Breast epithelium (tissue), 4 donors: Measurements from ENCODE around the gene SLC1A3. TPM values are rescaled to one million over a fixed set of nuclear protein-coding genes. Genes with fewer than 3 reads are reported as not detected.
A peak's percentile ranks its signal among the peaks of the same experiment; 100 is the strongest.

Experiments used
- DNase-seq, 2 donors: peaks; one replicate each; pipeline ENCODE4 v3.0.0-alpha.2; 2019; ENCODE audit warnings: low spot score in 2 of 2
- H3K27ac ChIP-seq, 2 donors: fragments of 200-600 bp; sonication (generic) in 1 of 2; one replicate each; pipeline ENCODE4 v1.5.1; 2016 to 2019; ENCODE audit warnings: mild to moderate bottlenecking in 1 of 2
- H3K27me3 ChIP-seq, 2 donors: fragments of 200-600 bp; sonication (generic) in 1 of 2; one replicate each; pipeline versions ENCODE4 v1.5.1 to v1.6.0; 2017 to 2019; ENCODE audit warnings: control low read depth in 1 of 2, mild to moderate bottlenecking in 1 of 2
- H3K36me3 ChIP-seq: fragments of 200-600 bp; one replicate; pipeline ENCODE4 v1.5.1; 2019
- H3K4me1 ChIP-seq, 2 donors: fragments of 200-600 bp; sonication (generic); one replicate each; pipeline ENCODE4 v1.5.1; 2016 to 2019; ENCODE audit warnings: control low read depth in 1 of 2
- H3K4me3 ChIP-seq, 3 donors: fragments of 200-600 bp; sonication (generic); 1 replicate in 2 of 3; 2 replicates in 1 of 3; pipeline ENCODE4 v1.5.1; 2016 to 2019; ENCODE audit warnings: mild to moderate bottlenecking in 3 of 3, moderate library complexity in 2 of 3
- H3K9me3 ChIP-seq, 2 donors: fragments of 200-600 bp; sonication (generic) in 1 of 2; one replicate each; pipeline ENCODE4 v1.5.1; 2016 to 2019; ENCODE audit warnings: control low read depth in 1 of 2
- POLR2A ChIP-seq: fragments of 450-650 bp; IDR thresholded peaks from one replicate; pipeline ENCODE4 v1.6.1; 2016; ENCODE audit warnings: antibody characterized with exemption, mild to moderate bottlenecking, moderate library complexity
- POLR2AphosphoS5 ChIP-seq, 3 donors: sonication (generic); formaldehyde crosslinking; IDR thresholded peaks; one replicate each; pipeline ENCODE4 v1.6.1; 2017; ENCODE audit warnings: antibody characterized with exemption in 3 of 3
- intact Hi-C: fragments of 100-400 bp; cut with DNase I; formaldehyde crosslinking; loops from one replicate; pipeline ENCODE4 v1.15.1; 2023; ENCODE audit warnings: low total_unique reads
- total RNA-seq, 3 donors: library from RNA; depleted of rRNA; stranded (reverse); fragments of >200 nt; gene quantifications; one replicate each; pipeline ENCODE4 v1.1.0, GENCODE V29; 2016
- TF ChIP-seq, protein P1 (sequence below), 3 donors: fragments of 450-650 bp; IDR thresholded peaks; one replicate each; pipeline ENCODE4 v1.5.1; 2016 to 2017; ENCODE audit warnings: antibody characterized with exemption in 3 of 3, mild to moderate bottlenecking in 3 of 3, moderate library complexity in 3 of 3

Gene SLC1A3
- total RNA-seq, result 100 to 1,000 TPM in 1 of 3 donors, 10 to 100 TPM in 2; 29.8 to 122 (median 87.5) TPM

DNA sequence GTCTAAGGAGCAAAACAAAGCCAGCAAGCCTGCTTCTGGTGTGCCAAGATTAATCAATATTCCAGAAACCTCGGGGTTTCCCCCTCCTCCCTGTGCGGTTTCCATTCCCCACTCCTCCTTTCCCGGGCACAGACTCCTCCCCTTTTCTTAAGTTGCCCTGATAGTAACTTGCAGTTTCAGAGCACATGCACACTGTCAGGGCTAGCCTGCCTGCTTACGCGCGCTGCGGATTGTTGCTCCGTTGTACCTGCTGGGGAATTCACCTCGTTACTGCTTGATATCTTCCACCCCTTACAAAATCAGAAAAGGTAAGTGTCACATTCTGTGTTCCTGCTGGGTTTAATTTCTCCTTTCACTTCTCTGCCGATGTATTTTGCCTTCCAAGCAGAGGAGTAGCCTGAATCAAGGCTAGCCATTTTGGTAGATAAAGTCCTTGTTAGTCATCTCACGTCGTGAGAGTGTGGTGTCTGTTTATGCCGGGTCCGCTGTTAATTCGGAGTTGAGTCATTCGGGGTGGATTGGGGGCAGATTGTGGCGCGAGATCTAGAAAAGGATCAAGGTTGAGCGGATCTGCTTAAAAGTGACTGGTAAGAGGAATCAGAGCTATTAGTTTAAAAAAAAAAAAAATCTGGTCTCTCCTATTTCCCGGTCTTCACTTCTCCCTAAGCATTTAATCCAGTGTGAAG is at the start of gene SLC1A3:
Gene SLC1A3, plus strand, starts transcription at position 179 of the 686 bp plus-strand sequence. CDS start 1,818 bp downstream, outside the sequence.
- H3K27ac ChIP-seq, result peak within 1 kb of the TSS; percentile 6 to 71
- H3K4me1 ChIP-seq, result peaks cover 0 to 4% of the 10 kb centered on the region in 2 donors
- H3K27me3 ChIP-seq, result no peaks in the 10 kb centered on the region
- peak within 1 kb of the TSS; percentile 54 to 78 (median 54) for H3K4me3 ChIP-seq
- intact Hi-C loops, result loop anchor here (10.0 kb wide), 1 partner anchor 242 kb away; no protein-coding TSS in a partner anchor
- TF ChIP-seq POLR2AphosphoS5 (IDR thresholded peaks at IDR 0.05) (no peak), POLR2A (peak; percentile 41)
- TF ChIP-seq, protein P1, sequence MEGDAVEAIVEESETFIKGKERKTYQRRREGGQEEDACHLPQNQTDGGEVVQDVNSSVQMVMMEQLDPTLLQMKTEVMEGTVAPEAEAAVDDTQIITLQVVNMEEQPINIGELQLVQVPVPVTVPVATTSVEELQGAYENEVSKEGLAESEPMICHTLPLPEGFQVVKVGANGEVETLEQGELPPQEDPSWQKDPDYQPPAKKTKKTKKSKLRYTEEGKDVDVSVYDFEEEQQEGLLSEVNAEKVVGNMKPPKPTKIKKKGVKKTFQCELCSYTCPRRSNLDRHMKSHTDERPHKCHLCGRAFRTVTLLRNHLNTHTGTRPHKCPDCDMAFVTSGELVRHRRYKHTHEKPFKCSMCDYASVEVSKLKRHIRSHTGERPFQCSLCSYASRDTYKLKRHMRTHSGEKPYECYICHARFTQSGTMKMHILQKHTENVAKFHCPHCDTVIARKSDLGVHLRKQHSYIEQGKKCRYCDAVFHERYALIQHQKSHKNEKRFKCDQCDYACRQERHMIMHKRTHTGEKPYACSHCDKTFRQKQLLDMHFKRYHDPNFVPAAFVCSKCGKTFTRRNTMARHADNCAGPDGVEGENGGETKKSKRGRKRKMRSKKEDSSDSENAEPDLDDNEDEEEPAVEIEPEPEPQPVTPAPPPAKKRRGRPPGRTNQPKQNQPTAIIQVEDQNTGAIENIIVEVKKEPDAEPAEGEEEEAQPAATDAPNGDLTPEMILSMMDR (IDR thresholded peaks at IDR 0.05), result no peak
- DNase-seq, result peak in 1 of 2 donors; percentile 27
- no peaks in the 10 kb centered on the region for H3K36me3 ChIP-seq
- no peaks in the 10 kb centered on the region for H3K9me3 ChIP-seq

DNA sequence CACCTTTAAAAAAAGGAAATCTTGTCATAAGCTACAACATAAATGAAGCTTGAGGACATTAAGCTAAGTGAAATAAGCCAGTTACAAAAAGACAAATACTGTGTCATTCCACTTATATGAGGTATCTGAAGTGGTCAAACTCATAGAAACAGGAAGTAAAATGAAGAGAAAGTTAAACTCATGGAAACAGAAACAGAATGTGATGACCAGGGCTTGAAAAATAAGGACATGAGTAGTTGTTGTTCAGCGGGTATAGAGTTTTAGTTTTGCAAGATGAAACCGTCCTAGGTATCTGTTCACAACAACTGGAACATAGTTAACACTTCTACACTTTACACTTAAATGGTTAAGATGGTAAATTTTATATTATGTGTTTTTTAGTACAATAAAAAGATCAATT is 47.8 kb upstream of the SLC1A3 start:
- Histone ChIP-seq H3K4me3 (no peak overlapping the region), H3K9me3 (no peaks in the 10 kb centered on the region), H3K36me3 (no peaks in the 10 kb centered on the region), H3K27me3 (no peaks in the 10 kb centered on the region), H3K4me1 (no peaks in the 10 kb centered on the region), H3K27ac (no peak overlapping the region)
- TF ChIP-seq, protein P1 (IDR thresholded peaks at IDR 0.05), result no peak
- TF ChIP-seq POLR2AphosphoS5 (IDR thresholded peaks at IDR 0.05) (no peak), POLR2A (no peak)
- intact Hi-C loops, result no loop called here
- DNase-seq, result no peak

DNA sequence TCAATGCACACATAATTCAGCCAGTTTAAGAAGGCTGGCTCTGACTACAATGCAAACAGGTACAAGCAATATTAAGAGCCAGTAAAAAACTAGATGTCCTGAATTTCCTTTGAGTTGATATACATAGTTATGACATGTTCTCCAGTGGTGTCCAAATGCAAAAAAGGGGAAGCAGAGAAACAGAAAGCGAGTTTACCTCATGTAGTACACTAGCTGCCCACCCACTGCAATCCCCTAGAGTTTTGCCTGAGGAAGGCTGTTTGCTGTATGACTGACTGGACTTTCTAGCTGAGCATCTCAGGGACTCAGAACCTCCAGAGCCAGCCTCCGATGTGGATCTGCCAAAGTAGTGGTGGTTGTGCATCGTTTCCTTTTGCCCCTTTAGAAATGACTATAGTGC is 44.8 kb upstream of the SLC1A3 start:
- Histone ChIP-seq H3K9me3 (no peaks in the 10 kb centered on the region), H3K27ac (no peak overlapping the region), H3K4me1 (no peaks in the 10 kb centered on the region), H3K36me3 (no peaks in the 10 kb centered on the region), H3K27me3 (no peaks in the 10 kb centered on the region), H3K4me3 (no peak overlapping the region)
- no peak for DNase-seq
- intact Hi-C loops, result no loop called here
- no peak for TF ChIP-seq POLR2AphosphoS5 (IDR thresholded peaks at IDR 0.05)

DNA sequence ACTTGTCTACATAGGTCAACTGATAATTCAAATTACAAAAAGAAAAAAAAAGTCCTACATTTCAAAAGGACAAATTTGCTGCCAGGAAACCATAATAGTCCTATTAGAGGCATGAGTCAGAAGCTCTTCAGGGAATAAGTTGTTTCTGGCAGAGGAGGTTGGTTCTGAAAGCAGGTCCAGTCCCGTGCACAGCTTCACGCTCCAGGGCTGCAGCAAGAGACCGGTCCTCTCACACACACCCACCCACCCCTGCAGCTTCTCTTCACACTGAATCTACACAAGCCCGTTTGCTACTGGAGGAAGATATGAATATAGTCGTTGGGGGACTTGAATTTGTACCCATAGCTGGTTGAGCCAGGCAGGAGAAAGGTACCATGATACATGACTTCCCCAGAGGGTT is 36.9 kb upstream of the SLC1A3 start:
- Histone ChIP-seq H3K4me3 (no peak overlapping the region), H3K9me3 (no peaks in the 10 kb centered on the region), H3K27ac (no peak overlapping the region), H3K36me3 (no peaks in the 10 kb centered on the region), H3K27me3 (no peaks in the 10 kb centered on the region), H3K4me1 (no peaks in the 10 kb centered on the region)
- TF ChIP-seq, protein P1 (IDR thresholded peaks at IDR 0.05), result no peak
- TF ChIP-seq POLR2AphosphoS5 (IDR thresholded peaks at IDR 0.05), result no peak
- no peak for TF ChIP-seq POLR2A
- intact Hi-C loops, result no loop called here
- DNase-seq, result no peak

DNA sequence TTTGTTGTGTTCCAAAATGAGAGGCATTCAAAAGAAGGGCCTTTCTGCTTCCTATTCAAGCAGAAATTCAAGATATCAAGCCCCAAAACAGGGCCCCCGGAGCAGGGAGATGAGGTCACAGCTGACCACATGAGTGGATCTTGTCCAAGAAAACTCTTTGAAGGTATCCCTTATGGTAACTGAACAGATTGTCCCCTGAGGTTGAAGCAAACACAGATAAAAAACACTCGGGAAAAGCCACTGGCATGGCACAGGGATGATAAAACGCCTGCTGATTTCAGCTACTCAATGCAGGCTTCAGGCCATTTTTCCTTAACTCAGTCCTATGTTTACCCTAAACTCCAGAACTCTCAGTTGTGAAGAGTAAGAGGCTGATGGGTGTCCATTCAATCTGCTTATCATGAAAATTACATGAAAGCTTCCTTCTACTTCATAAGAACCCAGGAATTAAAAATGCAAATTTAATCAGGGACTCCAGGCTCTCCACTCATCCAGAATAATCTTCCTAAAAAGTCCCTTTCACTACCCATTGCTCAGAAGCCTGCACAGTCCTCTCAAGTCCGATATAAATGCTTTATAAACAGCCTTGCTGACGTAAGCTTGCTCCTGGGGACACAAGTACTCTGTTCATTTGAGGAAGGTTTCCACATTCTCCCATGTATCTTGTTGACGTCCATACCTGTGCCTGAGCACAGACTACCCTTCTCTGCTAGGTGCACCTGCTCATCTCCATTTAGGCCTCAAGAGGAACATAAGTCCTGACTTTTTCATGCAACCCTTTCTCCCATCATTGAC is 35.9 kb upstream of the SLC1A3 start:
- H3K4me3 ChIP-seq, result no peak overlapping the region
- no peaks in the 10 kb centered on the region for H3K9me3 ChIP-seq
- H3K27ac ChIP-seq, result no peak overlapping the region
- H3K4me1 ChIP-seq, result no peaks in the 10 kb centered on the region
- H3K27me3 ChIP-seq, result no peaks in the 10 kb centered on the region
- no peaks in the 10 kb centered on the region for H3K36me3 ChIP-seq
- no peak for DNase-seq
- intact Hi-C loops, result loop anchor here (10.0 kb wide), 1 partner anchor 1684 kb away; the partner anchor contains the start of gene EGFLAM
- TF ChIP-seq POLR2AphosphoS5 (IDR thresholded peaks at IDR 0.05), result no peak
- TF ChIP-seq POLR2A, result no peak
- TF ChIP-seq, protein P1 (IDR thresholded peaks at IDR 0.05), result no peak
